ENCODE results near the gene NPHP4.

NPHP4 gene

DNA sequence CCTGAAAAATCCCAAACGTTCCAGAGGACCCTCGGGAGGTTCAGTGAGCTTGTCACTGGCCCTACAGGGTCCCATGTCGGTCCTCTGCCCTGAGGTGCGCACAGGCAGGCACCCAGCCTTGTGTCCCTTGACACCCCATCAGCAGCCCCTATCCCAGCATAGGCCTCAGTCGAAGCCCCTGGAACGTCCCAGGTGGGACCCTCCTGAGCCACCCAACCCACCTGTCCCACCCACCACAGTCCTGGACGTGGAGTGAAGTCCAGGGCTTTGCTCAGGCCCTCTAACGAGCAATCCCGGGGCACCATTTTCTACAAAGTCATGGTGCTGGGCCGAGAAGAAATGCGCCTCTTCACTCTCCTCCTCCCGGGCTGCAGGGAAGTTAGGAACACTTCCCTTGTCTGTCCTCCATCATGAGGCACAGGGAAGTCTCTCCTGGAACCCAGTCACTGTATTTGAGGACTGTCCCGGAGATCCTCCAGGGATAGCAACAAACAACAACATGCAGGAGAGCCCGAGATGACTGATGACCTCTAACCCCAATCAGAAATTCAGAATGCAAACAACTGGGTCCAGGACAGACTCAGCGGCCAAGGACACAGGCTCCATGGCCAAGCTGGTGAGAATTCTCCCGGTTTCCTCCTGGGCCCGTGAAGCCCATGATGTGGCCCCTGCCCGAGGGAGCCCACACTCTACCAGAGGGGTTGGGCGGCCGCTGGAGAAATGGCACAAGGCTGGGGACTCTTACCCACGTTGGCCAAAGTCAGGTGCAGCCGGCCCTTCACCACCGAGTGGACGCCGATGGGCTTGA is 105.5 kb downstream of the NPHP4 start:
- DNase-seq, result no peak

DNA sequence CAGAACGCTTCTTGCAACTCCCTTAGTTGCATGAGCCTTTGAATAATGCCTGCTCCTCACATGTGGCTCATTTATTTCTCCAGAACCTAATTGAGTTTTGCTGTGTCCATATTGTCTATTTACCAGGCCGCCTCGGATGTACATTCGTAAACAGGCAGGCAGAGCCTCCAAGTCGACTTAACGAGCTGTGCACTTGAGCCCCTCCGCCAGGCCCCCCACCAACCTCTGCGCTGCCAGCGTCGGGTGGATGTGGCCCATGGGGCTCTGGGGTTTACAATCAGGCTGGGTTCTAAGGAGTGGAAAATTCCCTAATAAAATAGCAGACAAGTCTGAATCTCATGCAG is 106.1 kb downstream of the NPHP4 start:
- DNase-seq, result no peak

DNA sequence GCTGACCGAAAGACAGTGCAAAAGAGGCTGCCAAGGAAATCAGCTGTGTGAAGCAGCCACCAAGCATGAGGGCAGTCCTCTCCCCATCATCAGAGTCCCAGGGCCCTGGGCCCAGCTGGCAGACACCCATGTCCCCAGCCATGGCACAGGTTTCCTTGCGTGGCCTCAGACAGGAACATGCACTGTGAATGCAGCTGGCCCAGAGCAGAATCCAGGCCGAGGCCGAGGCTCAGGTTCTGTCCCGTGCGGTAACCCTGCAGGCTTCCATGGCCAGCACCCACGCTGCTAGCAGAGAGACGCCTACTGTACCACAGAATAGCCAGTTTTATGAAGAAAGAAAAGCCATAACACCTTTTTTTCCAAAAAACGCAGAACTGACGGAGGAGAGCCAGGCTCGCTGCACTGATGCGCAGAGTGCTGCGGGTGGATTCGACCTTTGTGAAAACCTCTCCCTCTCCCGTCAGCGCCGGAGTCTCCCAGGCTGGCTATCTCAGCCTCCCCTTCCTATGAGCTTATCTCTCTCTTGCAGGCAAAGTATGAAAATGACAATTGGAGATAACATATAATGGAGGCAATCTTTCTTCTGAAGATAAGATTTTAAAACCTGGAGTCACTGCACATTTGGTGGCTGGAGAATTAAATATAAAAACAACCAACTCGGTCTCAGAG is 106.6 kb downstream of the NPHP4 start:
- no peak for DNase-seq

DNA sequence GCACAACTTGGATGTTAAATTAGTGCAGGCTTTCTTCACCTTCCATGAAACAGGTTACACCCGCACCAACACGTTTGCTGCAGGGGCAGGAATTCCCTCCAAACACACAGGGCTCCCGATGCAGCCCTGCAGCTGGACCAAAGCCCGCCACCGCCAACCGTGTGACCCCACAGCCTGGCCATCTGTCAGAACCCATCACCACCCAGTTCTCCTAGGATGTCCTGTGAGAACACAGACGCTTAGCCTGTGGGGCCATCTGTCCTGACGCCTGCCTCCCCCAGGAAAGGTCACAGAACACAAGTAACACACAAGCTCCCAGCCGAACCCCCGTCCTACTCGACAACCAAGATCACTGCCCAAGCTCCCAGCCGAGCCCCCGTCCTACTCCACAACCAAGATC is 108.1 kb downstream of the NPHP4 start:
- no peak for DNase-seq

DNA sequence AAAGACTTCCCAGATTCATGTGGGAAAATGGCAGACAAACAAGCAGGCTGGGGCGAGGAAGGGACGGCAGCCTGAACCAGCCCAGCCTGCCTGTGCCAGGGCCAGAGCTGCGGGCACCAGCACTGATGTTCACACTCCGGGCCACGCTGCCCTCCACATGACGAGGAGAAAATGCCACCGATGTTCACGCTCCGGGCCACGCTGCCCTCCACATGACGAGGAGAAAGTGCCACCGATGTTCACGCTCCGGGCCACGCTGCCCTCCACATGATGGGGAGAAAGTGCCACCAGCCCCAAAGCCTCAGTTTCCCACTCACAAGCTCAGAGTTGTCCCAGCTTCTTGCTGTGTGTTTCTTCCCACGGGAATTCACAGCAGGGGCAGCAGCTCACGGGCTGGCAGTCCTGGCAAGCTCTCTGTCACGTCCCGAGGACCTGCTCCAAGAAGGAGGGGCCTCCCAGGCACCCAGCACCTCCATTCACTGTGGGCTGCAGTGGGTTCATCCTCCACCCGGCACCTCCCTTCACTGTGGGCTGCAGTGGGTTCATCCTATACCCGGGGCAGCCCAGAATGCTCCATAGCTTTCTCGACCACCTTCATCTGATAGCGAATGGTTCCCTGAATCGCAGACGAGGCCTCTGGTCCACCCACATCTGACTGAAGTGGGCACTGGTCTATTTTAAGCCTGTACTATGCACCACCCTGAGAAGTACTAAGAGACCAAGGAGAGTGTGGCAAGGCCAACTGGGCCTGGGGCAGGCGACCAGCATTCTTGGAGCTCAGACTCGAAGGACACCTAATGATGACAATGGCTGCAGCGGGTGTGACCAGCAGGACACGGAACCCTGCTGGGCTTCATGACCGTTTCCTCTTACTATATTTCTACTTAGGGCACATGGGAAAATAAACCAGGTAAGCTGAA is 108.8 kb downstream of the NPHP4 start:
- no peak for DNase-seq

DNA sequence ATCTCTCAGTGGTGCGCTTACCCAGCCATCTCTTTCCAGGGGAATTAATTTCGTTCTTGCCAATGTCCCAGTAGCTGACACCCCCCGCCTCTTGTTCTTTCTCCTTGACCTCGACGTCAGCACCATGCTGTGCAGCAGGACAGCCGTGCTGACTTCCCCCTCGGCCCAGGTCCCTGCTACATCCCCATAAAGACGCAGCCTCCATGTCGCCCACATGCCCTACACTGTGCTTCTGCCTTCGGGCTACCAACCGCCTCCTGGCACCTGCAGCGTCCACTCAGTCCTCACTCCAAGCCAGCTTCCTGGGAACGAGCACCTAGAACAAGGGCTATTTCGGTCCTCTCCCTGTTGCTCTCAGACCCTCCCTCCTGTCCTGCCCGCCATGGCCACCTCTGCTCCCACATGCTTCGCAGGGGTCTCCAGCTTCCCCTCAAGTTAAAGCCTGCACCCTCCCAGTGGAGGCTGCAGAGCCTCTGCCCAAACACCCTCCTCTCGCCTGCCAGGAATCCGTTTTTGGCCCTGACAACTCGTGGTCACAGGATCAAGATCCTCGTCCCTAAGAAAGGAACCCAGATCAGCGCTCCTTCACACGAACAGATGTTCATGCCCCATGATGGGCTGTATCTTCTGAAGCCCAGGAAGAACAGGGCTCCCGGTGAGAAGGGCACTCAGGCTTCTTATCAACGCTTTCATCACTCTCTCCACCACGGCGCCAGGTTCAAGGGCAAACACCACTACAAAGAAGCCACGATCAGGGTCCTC is 109.7 kb downstream of the NPHP4 start:
- no peak for DNase-seq

DNA sequence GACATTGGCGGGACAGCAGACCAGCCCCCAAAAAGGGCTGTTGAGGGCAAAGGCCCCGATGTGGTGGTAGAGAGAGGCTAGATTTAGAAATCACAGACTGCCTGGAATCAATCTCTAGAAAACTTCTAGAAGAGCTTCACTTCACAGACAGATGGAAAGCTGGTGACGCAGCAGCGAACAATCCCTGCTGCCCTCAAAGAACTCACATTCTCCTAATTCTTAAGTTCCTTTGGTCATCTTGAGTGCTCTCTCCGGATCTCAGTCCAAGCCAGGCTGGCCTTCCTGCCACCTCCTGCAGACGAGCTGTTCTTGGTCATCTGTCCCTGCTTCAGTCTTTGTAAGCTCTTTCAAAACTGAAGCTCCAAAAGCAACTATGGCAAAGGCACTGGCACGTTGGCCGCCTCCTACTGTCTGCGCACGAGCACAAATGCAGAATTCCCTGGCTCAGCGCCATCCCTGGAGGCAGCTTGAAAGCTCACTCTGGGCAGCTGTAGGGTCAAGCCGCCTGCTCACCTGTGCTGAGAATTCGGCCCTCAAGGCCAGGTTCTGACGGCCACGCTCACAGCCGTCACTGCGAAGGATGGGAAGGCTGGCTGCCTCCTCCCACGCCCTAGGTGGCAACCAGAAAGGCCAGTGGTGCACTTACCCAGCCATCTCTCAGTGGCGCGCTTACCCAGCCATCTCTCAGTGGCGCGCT is 110.6 kb downstream of the NPHP4 start:
- DNase-seq, result no peak

DNA sequence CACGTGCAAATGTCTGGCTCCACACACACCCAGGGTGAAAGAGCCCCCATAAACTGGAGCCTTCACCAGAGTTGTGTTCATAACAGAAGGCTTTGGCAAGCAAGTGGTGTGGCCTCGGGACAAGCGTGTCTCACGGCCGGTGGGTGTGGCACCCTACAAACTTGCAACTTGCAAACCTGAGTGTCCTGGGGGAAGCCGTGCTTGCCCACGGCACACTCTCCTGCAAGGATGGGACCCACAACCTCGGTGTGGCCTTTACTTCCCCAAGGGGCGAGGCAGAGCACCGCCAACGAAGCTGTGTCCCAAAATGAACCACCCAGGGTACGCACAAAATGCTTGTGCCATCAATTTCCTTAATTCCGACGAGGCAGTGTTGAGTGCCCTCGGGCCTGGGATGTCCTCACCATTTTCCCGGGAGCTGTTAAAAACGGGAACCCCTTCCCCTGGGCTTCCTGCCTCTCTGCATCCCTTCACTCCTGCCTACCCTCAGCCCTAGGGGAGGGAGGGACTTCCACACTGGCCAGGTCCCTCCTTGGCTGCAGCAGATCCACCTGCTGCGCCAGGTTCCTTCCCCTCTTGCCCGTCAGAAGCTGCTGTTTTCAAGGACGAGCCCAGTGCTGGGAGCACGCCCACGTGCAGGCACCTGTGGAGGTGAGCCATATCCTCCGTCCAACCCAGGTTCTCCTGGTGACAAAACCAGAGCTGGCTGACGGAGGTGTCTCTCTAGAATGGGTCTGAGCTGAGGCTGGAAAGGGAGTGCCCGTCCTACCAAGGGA is 111.4 kb downstream of the NPHP4 start:
- no peak for DNase-seq

DNA sequence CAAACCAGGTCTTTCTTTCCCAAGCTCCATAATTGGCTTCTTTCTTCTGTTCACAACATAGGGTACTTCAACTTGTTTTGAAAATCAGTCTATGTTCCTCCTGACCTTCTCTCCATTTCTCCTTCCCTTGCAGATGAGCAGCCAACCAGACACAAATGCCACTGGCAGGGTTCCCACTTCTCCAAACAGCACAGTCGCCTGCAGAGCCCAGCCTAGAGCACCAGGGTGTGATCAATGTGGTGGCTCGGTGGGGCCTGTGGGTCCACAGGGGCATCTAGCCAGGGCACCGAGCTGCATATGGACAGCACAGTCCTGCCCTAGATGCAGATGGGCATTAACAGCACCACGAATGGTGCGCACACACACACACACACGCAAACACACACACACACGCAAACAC is 112.8 kb downstream of the NPHP4 start:
- no peak for DNase-seq

DNA sequence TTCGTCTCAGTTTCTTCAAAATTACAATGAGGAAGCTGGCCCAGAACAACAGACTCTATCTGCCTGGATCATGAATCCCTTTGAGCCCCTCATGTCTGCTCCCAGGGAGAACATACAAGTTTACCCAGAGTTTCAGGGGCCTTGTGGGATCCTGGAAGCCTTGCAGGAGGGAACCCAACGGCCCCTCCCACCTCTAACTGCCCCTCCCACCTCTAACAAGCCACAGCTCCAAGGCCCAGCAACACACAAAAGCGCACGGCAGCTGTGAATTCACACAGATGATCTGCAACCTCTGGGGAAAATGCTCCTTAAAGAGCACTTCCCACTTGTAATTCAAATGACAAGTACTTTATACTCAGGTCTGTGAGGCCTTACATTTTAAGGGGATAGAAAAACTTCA is 113.3 kb downstream of the NPHP4 start:
- no peak for DNase-seq

DNA sequence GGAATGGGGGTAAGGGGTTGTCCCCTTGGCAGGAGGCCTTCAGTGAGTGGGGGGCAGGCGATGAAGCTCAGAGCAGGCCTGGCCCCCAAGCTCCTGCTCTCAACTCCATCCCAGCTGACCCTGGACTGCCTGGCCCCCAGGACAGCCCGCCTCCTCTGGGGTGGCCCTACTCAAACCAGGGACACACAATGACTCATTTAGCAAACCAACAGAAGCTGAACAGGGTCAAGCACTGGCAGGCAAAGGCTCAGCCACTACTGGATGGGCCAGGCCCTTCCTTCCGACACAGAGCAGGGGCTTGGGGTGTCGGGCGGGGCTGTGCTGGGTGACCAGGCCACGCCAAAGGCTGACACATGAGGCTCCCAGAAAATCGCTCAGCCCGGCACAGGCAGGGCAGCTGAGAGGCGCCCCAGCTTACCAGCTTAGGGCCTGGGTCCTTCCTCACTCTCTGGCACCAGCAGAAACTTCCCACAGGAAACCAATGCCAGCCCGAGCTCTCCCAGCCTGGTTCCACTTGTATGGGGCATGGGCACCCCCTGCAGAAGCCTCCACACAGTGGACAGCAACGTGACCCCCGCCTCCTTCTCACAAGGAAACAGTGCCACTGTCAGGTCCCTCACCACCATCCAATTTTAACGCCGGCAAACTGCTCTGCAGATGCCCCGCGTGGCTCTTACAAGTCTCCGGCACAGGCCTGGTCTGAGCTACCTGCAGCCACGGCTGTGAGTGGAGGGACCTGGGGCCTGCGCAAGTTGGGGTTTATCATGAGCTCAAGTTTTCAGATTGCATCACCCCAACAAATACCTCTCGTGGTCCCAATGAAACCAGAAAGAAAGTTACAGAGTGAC is 114.3 kb downstream of the NPHP4 start:
- DNase-seq, result no peak

DNA sequence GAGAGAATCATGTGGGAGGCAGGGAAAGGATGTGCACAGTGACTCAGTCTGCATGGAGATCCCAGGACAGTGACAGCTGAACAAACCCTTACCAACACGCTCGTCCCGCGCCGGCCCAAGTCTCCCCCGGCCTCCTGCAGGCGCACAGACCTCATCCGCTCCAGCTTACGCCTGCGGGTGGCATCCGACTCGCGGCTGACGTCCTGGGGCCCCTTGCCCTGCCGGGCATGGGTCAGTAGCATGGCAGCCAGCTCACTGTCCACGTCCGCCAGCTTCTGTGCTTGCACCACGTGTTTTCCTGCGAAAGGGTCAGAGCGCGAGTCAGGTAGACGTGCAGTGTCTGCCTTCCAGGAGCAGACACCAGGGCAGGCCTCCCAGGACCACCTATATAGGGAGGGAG is 115.2 kb downstream of the NPHP4 start:
- no peak for DNase-seq

DNA sequence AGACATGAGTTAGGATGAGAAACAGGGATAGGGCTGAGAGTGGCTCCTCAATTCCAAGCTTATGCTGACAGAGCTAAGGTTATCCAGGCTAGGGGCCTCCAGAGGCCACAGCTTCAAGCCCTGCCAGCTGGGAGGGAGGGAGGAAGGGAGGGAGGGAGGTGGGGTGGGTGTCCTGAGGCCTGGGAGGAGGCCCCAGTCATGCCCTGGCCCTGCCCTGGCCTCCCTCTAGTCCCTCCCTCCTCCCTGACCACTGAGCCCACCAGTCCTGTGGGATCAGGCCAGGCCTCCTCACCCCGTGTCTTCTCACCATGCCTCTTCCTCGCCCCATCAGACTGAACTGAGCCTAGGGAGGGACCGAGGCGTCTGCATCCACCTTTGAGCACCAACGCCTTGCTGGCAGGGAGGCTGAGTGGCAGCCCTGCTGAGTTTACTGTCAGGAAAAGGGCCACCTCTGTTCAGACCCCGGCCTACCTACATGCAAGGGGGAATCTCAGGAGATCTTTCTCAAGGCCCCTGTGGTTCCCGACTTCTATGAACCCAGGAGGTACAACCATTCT is 116.1 kb downstream of the NPHP4 start:
- DNase-seq, result no peak

DNA sequence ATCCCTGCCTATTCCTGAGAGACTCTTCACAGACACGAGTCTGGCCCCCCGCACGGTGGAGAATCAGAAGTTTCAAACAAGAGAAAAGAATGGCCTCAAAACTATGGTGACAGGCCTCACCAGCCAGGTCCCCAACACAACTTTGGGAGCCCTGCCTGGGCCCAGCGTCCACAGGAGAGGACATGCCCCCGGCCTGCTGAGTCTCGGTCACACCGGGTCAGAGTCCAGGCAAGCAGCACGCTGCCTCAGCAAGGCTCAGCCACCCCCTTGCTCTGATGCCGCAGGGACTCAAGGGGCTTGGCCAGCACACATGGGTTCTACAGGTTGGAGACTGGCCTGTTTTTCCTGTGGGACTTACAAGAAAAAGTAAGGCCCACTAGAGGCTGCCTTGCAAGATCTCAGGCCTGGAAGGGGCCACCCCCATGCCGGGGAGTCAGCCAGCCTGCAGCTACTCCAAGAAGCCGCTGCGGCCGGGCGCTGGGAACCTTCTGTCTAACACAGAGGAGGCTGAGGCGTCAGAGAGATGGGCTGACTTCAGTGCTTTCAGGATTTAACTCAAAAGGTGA is 116.8 kb downstream of the NPHP4 start:
- DNase-seq, result no peak

DNA sequence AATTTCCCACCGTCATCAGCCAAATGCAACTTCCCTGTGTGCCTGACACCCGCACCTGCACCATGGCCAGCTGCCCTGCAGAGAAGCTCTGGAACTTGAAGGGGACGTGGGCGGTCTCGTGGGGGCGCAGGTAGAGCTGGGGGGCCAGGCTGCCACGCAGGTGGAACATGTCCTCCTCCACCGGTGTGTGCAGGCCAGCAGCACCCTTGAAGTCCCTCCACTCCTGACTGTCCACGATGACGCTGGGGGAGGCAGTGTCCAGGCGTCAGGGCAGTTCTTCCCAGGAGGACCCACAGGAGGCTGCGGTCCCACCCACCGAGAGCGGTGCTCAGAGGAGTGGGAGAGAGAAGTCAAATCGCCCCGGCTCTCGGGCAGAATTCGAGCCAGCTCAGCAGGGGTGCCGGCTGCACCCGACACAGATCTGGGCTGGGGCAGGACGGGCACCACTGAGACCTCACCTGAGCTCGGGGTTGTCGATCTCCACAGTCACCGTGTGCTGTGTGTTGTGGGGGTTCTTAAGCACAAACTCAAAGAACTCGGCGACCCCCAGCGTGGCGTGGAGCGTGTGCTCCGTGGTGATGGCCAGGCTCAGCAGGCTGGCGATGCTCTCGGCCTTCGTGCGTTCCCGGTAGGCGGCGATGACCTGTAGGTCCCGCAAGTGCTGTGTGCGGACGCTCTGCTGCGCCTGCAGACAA is 117.7 kb downstream of the NPHP4 start:
- no peak for DNase-seq

DNA sequence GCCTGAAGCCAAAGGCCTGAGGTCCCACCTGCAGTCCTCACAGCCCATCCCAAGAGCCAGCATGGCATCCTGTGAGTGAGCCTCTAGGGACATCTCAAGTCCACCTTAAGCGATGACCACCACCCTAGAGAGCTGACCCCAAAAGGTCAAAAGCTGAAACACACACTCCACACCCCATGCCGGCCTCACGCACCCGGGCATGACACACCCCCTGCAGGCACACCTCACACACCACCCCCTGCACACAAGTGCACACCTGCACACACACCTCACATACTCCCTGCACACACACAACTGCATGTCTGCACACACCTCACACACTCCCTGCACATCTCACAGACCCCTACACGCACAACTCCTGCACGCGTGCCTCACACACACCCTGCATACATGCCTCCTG is 118.7 kb downstream of the NPHP4 start:
- DNase-seq, result no peak

DNA sequence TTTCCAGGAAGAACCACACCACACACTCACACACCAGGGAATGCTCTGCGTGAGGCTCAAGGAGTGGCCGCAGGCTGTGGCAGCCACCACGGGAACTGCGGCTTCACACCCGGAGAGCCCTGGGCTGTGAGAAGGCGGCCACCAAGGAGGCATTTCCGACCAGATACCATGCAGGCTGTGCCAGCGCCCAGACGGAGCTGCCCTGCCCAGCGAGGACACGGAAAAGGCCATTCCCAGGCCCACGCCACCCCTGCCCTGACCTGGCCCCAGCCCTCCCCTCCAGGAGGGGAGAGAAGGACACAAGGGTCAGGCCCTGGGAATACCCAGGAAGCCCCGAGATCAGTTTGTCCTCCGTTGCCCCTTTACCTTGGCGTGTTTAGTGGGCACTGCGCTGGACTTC is 119.3 kb downstream of the NPHP4 start:
- no peak for DNase-seq

DNA sequence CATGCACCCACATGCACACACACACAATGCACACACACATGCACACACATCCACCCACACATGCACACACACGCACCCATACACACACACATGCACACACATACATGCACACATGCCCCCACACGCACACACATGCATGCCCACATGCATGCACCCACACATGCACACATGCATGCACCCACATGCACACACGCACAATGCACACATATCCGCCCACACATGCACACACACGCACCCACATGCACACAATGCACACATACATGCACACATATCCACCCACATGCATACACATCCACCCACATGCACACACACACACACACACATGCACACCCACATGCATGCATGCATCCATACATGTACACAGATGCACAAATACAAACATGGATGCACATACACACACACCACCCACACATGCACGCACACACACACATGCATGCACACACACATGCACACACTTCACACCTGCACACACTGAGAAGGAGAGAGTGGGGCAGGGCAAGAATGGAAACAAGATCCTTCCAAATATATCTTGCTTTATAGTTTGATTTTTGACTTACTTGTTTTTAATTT is 123.2 kb downstream of the NPHP4 start:
- DNase-seq, result no peak

DNA sequence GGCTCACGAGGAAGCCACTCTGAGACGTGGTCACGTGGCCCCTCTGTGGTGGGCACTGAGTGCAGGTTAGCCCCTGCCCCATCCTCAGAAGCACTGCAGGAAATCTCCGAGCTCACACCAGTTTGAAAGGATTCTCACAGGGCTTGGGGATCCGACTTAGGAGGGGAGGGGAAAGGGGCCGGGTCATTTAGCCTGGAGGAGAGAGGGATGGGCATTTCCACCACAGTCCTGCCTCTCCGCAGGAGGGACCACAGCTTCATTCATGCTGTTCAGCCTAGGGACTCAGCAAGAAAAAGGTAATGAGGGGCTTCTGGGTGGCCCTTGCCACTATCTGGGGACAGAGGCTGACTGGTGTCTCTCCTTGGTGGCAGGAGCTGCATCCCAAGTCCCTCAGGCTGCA is 126.5 kb downstream of the NPHP4 start:
- no peak for DNase-seq

All from NCI-H69 (cell line).